GM19238 (cell line): Measurements from ENCODE around the gene NAPB.
"Not testable (repeated sequence)": the region's sequence is repeated elsewhere in the genome, so short reads cannot be mapped to it uniquely, and the experiment has no call there.

Experiments
- DNase-seq: peaks from one replicate; pipeline ENCODE4 v3.0.0; 2011; ENCODE audit warnings: low spot score; ENCODE audit not compliant: insufficient read length

NAPB gene

GRCh38 chr20:23349338-23350195, 71.7 kb downstream of the NAPB start:
- DNase-seq: peak; percentile 72

DNA sequence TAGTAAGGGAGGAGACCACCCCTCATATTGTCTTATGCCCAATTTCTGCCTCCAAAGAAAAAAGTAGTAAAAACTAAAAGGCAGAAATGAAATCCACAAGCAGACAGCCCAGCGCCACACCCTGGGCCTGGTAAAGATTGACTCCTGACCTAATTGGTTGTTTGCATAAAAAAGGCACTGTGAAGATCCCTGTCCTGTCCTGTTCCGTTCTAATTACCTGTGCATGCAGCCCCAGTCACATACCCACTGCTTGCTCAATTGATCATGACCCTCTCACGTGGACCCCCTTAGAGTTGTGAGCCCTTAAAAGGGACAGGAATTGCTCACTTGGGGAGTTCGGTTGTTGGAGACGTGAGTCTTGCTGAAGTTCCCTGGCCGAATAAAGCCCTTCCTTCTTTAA, 72.8 kb downstream of the NAPB start:
- not testable (repeated sequence) for DNase-seq

- DNase-seq: no peak
These were observed 73.5 kb downstream of the NAPB start for GRCh38 chr20:23347791-23348190.

GRCh38 chr20:23346002-23346401, 75.3 kb downstream of the NAPB start:
- DNase-seq: no peak

DNA sequence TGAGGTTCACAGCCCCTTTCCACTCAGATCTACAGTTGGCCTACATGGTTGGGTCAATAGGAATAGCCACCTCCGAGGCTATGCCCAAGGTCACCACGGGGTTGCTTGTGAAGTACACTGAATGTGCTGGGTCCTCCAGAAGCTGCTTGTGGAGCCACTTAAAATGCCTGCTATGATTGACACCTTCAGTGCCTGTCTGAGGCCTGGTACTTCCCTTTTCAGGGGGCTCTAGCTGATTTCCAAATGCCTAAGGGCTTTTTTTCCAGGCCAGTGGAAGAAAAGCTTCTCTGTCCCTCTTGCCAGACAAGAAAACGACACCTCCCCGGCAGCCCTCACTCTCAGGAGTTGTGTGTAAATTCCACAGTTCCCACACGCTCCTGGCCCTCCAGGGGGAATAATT, 77.0 kb downstream of the NAPB start:
- DNase-seq: no peak

DNA sequence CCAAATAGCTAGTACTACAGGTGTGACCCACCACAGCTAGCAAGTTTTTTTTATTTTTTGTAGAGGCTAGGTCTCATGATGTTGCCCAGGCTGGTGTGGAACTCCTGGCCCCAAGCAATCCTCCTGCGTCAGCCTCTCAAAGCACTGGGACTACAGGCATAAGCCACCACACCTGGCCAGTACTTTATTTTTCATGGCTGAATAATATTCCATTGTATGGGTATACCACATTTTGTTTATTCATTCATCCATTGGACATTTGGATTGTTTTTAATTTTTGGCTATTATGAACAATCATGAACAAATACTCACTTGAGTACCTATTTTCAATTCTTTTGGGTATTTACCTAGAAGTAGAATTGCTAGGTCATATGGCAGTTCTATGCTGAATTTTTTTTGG, 77.7 kb downstream of the NAPB start:
- DNase-seq: no peak

GRCh38 chr20:23341073-23341472, 80.2 kb downstream of the NAPB start:
- DNase-seq: no peak

DNA sequence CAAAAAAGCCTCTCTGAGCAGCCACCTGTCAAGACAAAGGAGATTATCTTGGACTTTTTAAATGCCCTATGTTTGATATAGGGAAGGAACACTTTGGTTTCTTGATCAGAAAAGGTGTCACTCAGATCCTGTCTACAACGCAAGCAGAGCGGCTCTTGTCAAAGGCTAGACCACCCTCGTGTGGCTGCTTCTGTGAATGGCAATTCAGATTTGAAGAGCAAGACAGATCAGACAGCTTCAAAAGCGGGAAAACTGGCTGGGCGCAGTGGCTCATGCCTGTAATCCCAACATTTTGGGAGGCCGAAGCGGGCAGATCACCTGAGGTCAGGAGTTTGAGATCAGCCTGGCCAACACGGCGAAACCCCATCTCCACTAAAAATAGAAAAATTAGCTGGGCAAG, 80.8 kb downstream of the NAPB start:
- DNase-seq: peak; percentile 27

- DNase-seq: no peak
These were observed 81.3 kb downstream of the NAPB start for GRCh38 chr20:23339986-23340385.

DNA sequence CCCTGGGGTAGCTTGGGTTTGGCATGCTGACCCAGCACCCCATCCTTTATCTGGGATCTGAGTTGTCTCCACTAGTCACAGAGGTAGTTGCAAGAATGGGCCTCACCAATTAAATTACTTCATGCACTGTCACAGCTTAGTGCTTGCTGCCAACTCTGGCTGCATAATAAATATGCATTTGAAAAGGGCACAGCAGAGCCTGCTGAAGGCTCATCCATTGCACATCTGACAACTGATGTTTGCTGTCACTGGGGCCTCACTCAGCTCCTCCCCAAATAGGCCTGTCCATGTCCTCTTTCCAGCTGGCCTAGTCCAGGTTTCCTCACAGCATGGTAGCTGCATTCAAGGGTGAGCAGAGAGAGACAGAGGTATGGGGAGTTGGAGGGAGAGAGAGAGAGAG, 84.0 kb downstream of the NAPB start:
- no peak for DNase-seq

DNA sequence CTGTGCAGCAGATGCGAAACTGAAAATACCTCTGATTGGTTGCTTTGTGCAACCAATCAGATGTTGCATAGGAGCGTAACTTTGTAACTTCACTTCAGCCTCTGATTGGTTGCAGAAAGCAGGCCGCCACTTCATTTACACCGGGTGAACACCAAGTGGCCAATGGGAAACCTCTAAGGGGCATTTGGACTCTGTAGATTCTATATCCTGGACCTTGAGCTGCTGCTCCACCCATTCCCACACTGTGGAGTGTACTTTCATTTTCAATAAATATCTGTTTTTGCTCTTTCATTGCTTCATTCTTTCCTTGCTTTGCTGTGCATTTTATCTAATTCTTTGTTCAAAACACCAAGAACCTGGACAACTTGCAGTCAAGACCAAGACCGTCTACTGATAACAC, 84.8 kb downstream of the NAPB start:
- no peak for DNase-seq

GRCh38 chr20:23335521-23335920, 85.8 kb downstream of the NAPB start:
- DNase-seq: no peak

GRCh38 chr20:23334111-23334510, 87.2 kb downstream of the NAPB start:
- DNase-seq: no peak

GRCh38 chr20:23332467-23332866, 88.8 kb downstream of the NAPB start:
- no peak for DNase-seq

DNA sequence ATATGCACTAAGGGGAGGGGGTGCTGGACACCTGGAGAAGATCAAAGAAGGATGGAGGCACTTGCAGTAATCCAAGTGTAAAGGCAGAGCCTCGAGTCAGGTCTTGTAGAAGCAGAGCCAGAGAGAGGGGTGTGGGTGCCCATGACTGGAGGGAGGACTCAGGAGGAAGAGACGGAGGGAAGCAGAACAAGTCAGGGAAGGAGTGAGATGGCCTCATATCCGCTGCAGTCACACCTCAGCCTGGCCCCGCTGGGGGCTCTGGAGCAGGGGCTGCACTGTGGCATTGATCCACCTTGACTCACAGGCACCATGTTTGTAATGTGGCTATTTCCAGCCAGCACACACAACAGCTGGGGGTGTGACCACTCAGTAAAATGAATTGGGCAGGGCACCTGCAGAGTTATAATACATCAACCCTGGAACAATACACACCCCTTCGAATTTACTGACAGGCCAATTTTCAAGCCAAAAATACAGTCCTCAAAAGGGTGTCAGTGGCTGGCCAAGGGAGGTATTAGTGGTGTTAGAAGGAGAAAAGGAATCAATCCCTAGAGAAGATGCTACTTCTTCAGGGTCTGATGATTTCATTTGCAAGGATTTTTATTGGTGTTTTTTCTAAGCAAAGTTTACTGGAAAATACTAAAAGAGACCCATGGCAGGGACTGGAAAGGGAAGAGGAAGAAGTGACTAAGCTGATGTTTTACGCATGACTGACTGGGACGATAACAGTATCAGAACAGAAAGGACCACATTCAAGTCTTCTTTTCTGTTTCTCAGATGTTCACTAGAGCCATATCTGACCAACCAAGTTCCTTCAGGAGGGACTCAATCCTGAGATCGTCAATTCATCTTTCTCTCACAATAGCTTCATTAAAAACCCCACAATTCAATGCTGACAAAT, 89.6 kb downstream of the NAPB start:
- DNase-seq: no peak

GRCh38 chr20:23327617-23328333, 93.5 kb downstream of the NAPB start:
- no peak for DNase-seq

DNA sequence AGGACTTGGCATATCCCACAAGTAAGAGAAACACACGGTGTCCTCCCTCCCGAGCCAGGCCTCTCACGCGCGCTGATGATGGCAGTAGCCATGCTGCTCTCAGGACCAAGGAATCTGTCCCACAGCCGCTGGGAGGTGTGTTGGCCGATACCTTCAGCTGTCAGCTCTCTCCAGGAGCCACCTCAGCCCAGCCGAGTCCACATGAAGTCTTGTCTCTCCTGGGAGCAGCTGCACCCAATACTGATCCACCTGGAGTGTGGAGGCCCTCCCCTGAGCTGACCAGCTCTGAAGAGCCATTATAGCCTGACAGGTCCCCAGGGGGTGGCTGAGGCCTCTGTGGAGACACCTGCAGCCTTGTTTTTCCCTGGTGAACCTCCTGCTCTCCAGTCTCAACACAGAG, 94.5 kb downstream of the NAPB start:
- DNase-seq: no peak

DNA sequence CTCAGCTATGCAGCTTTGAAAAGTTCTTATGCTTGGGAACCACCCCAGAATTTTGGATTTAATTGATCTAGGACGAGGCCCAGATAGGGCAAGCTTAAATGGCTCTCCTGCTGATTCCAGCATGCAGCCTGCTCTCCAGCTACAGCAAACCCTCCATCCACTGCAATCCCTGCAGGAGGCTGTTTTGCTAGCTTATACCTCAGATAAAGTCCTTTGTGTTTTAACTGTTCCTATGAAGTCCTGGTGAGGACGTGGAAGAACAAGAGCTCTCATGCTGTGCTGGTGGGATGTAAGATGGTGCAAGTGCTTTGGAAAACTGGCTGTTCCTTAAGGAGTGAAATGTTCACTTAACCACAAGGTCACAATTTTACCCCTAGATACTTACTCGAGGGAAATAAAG, 96.2 kb downstream of the NAPB start:
- DNase-seq: no peak
